ENCODE data around the gene AMIGO3. TPM values are rescaled to one million over a fixed set of nuclear protein-coding genes. Genes with fewer than 3 reads are reported as not detected.

Gene AMIGO3

DNA sequence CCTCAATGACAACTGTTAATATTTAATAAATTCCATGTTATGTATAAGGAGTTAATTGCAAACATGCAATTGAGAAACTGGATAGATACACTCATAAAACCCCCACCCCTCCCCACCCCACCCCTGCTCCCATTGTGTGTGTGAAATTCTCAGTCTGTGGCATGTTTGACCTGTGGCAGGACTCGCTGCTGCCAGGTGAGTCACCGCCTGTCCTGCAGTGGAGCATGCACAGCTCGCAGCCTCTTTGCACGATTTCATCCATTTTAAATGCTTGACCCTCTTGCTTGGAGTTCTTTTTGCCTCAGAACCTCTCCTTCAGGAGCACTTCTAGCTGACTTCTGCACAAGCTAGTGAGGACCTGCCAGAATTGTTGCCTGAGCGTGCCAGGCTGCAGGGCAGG, 50.6 kb downstream of the AMIGO3 start:
- Histone ChIP-seq H3K9me3 (replicated peaks; ENCODE audit: low read length) (no peaks in the 10 kb centered on the region), H3K27me3 (ENCODE audit: control insufficient read depth, insufficient read depth, low read length) (peaks cover 31% of the 10 kb centered on the region), H3K36me3 (ENCODE audit: insufficient read depth, low read length) (no peaks in the 10 kb centered on the region), H3K4me3 (ENCODE audit: low read length) (no peak overlapping the region), H3K9ac (ENCODE audit: low read depth, low read length) (no peak overlapping the region), H3K4me1 (ENCODE audit: control insufficient read depth, insufficient read depth, low read length) (peaks cover 28% of the 10 kb centered on the region), H3K4me2 (ENCODE audit: low read length) (peak overlapping the region; percentile 13)

DNA sequence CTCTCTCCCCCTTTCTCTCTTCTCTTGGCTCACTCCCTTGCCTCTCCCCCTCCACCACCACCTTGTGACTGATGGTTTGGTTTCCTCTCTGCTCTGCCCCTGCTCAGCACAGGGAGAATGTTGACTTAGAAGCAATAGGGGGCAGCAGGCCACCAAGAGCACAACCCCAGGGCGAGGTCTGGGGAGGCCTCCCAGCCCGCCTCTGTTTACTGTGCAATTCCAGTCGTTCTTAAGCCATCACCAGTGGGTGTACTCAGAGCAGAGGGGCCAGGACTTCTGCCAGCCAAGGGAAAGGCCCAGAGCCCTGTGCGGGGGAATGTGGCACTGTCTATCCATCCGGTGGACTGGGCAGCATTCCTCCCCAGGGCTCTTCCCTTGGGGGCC, 51.1 kb downstream of the AMIGO3 start:
- Histone ChIP-seq H3K36me3 (ENCODE audit: insufficient read depth, low read length) (no peaks in the 10 kb centered on the region), H3K9ac (ENCODE audit: low read depth, low read length) (no peak overlapping the region), H3K4me2 (ENCODE audit: low read length) (peak overlapping the region; percentile 13), H3K4me1 (ENCODE audit: control insufficient read depth, insufficient read depth, low read length) (peaks cover 26% of the 10 kb centered on the region), H3K4me3 (ENCODE audit: low read length) (no peak overlapping the region), H3K27me3 (ENCODE audit: control insufficient read depth, insufficient read depth, low read length) (peaks cover 35% of the 10 kb centered on the region), H3K9me3 (replicated peaks; ENCODE audit: low read length) (no peaks in the 10 kb centered on the region)

DNA sequence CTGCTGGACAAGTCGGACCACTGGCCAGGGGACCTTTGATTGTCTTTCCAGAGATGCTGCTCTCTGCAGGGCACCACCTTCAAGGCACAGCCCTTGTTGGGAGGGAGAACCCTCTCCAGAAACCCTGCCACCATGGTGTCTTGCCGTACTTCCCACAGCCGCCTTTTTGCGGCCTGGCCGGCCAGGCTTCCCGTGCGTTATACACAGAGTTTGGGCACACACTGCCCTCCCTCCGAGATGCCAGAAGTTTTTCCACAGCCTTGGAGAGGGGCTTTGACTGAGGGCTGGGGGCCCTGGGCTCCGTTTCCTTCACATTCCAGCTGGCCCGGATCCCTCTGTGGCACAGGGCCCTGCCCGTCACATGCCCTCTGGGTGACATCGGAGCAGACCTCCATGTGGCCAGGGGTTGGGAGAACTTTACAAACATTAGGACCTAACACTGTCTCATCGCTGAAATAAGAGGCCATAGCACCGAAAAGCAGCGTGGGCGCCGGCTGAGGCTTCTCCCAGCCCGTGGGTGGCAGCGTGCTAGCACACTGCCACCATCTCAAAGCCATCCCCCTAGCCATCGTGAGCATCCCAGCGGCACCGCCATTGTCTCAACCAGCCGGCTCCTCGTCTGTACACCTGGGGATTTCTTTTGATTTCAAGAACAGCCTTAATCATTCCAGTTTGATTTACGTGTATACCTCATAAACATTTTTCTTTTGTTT, 51.6 kb downstream of the AMIGO3 start:
- H3K9me3 ChIP-seq (replicated peaks; ENCODE audit: low read length): no peaks in the 10 kb centered on the region
- peaks cover 22% of the 10 kb centered on the region for H3K4me1 ChIP-seq (ENCODE audit: control insufficient read depth, insufficient read depth, low read length)
- no peak overlapping the region for H3K4me2 ChIP-seq (ENCODE audit: low read length)
- H3K4me3 ChIP-seq (ENCODE audit: low read length): no peak overlapping the region
- no peak overlapping the region for H3K9ac ChIP-seq (ENCODE audit: low read depth, low read length)
- H3K27me3 ChIP-seq (ENCODE audit: control insufficient read depth, insufficient read depth, low read length): peaks cover 39% of the 10 kb centered on the region
- no peaks in the 10 kb centered on the region for H3K36me3 ChIP-seq (ENCODE audit: insufficient read depth, low read length)

Small RNAs within 50 kb of the gene (small RNA-seq; reads per million reads assigned to genes)
- gene AMIGO3: not detected
- not detected for gene COX6CP14

All from skeletal muscle satellite cell (primary cell).